Spleen (tissue), 11 donors: ENCODE data around the gene ZNF226. TPM values are rescaled to one million over a fixed set of nuclear protein-coding genes. Genes with fewer than 3 reads are reported as not detected.

ENCODE experiments used
- DNase-seq: peaks from one replicate; pipeline ENCODE4 v3.0.0-alpha.2; 2020
- H3K27ac ChIP-seq, 8 donors: fragments of 200-600 bp; sonication (generic) in 7 of 8; 1 replicate in 4 of 8; 2 replicates in 4 of 8; pipeline versions ENCODE4 v1.5.0 to v1.8.0; 2016 to 2021; ENCODE audit warnings: inconsistent platforms in 4 of 8, mild to moderate bottlenecking in 4 of 8, moderate library complexity in 1 of 8
- H3K27me3 ChIP-seq, 7 donors: fragments of 200-600 bp; sonication (generic) in 6 of 7; replicated peaks in 1 of 7; 1 replicate in 4 of 7; 2 replicates in 3 of 7; pipeline versions ENCODE4 v1.5.0 to v1.8.0; 2016 to 2021; ENCODE audit warnings: inconsistent platforms in 3 of 7, mild to moderate bottlenecking in 1 of 7
- H3K36me3 ChIP-seq, 6 donors: fragments of 200-600 bp; sonication (generic) in 5 of 6; 1 replicate in 4 of 6; 2 replicates in 2 of 6; pipeline versions ENCODE4 v1.5.0 to v1.8.0; 2016 to 2021; ENCODE audit warnings: inconsistent platforms in 2 of 6
- H3K4me1 ChIP-seq, 6 donors: fragments of 200-600 bp; sonication (generic) in 5 of 6; 1 replicate in 3 of 6; 2 replicates in 3 of 6; pipeline versions ENCODE4 v1.5.0 to v1.8.0; 2016 to 2021; ENCODE audit warnings: inconsistent platforms in 3 of 6
- H3K4me3 ChIP-seq, 8 donors: fragments of 200-600 bp; sonication (generic) in 7 of 8; 1 replicate in 4 of 8; 2 replicates in 4 of 8; pipeline versions ENCODE4 v1.5.0 to v1.8.0; 2016 to 2021; ENCODE audit warnings: inconsistent platforms in 4 of 8, mild to moderate bottlenecking in 4 of 8, moderate library complexity in 2 of 8
- H3K9me3 ChIP-seq, 8 donors: fragments of 200-600 bp; sonication (generic) in 7 of 8; 1 replicate in 4 of 8; 2 replicates in 4 of 8; pipeline versions ENCODE4 v1.5.0 to v1.8.0; 2016 to 2021; ENCODE audit warnings: inconsistent platforms in 4 of 8
- CTCF ChIP-seq, 11 experiments: fragments of 200-600 bp in 7 of 11; fragments of 450-650 bp in 4 of 11; sonication (generic) in 4 of 11; IDR thresholded peaks in 8 of 11; conservative IDR thresholded peaks in 3 of 11; 1 replicate in 7 of 11; 2 replicates in 4 of 11; pipeline versions ENCODE4 v1.4.0 to v1.8.0; 2016 to 2021; ENCODE audit warnings: antibody characterized with exemption in 11 of 11, inconsistent platforms in 4 of 11, mild to moderate bottlenecking in 1 of 11
- POLR2A ChIP-seq, 3 donors: fragments of 450-650 bp; IDR thresholded peaks; one replicate each; pipeline ENCODE4 v1.5.1; 2017; ENCODE audit warnings: antibody characterized with exemption in 3 of 3, mild to moderate bottlenecking in 1 of 3
- POLR2AphosphoS5 ChIP-seq, 3 donors: sonication (generic); formaldehyde crosslinking; IDR thresholded peaks; one replicate each; pipeline ENCODE4 v1.5.1; 2017; ENCODE audit warnings: antibody characterized with exemption in 3 of 3
- WGBS, 5 donors: extraction: QIAGEN DNeasy Blood & Tissue Kit in 3 of 5; methylation state at CpG; one replicate each; pipeline versions ENCODE4 v1.1.5 to v1.1.7; 2013 to 2018; 5-methylcytosine and 5-hydroxymethylcytosine counted together
- intact Hi-C: fragments of 100-400 bp; cut with DNase I; formaldehyde crosslinking; loops from one replicate; pipeline ENCODE4 v1.15.0; 2023; ENCODE audit warnings: low total_unique reads
- polyA plus RNA-seq, 3 donors: library from polyadenylated mRNA; stranded (reverse); fragments of 200-250 nt; gene quantifications; one replicate each; pipeline ENCODE4 v1.2.1, GENCODE V29; 2013
- total RNA-seq, 7 donors: library from RNA; depleted of rRNA in 3 of 7; stranded (reverse); fragments of >200 nt in 3 of 7; fragmentation: NEBNext Ultra II Directional in 4 of 7; extraction: Animal tissue kit (Norgen Biotek cat#: 25700) in 4 of 7; gene quantifications; one replicate each; pipeline versions ENCODE4 v1.1.0 to v1.2.1, GENCODE V29; 2016 to 2021
- donor health status: healthy with polysubstance abuse.
- donor health status: DM: no; HTN: no; CAD: no; lungs with moderate emphysema.
- donor health status: DM: no; HTN: no; CAD: no.
- donor health status: Bipolar disorder and iron deficiency.
- donor health status: healthy.
- donor health status: DM: no; HTN: no; CAD: no.
- donor health status: DM: yes; HTN: yes; CAD: no.

Gene ZNF226
- total and polyA plus RNA-seq, 10 donors = 14.4 to 40.0 (median 25.4) TPM

DNA sequence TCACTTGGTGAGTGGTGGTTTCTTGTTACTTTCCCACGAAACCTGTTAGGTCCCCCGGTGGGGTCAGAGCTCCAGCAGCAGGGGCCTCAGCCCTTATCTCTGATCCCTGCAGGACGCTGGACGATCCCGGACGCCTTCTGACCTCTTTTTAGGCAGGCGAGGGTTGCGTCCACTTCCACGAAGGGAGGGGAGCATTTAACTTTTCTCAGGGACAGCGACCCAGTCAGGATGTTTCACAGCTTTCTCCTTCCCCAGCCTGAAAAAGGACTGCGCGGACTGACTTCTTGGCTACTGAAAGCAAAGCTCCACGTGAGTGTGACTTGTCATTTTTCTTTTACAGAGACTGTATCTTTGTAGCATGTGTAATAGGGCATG is 22.9 kb upstream of the ZNF226 start:
- intact Hi-C loops = no loop called here
- 11 to 15% (median 14%) methylated on average over 13 of the region's 13 CpGs for WGBS, 5 donors
- Histone ChIP-seq H3K9me3 (no peaks in the 10 kb centered on the region), H3K4me3 (peak overlapping the region; percentile 74 to 97 (median 87)), H3K36me3 (peaks cover 0 to 34% (median 24%) of the 10 kb centered on the region in 6 donors), H3K27me3 (no peaks in the 10 kb centered on the region), H3K4me1 (peaks cover 7 to 29% (median 23%) of the 10 kb centered on the region in 6 donors), H3K27ac (peak overlapping the region; percentile 71 to 88 (median 85))
- DNase-seq = no peak
- no peak for TF ChIP-seq POLR2AphosphoS5 (IDR thresholded peaks at IDR 0.05)
- TF ChIP-seq CTCF (IDR thresholded peaks at IDR 0.05 in 8 of 11, conservative IDR thresholded peaks at IDR 0.05 in 3 of 11) = no peak
- TF ChIP-seq POLR2A (IDR thresholded peaks at IDR 0.05) = no peak

DNA sequence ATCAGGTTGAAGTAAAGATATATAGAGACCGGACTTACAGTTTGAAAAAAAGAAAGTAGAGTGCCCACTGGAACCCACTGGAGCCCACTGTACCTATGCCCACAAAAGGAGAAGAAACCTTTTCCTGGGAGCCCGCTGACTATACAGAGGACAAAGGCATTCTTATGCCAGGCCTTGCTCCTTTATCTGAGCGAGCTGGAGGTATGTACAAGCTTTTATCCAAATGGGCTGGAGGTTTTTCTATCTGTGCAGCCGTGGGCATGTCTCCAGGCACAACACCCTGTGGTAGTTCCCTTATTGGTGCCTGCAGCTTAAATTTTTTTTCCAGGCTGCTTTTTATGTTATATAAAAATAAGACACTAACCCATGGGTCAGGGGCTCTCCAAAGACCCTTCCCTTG is 15.1 kb upstream of the ZNF226 start:
- Histone ChIP-seq H3K27ac (no peak overlapping the region), H3K4me3 (no peak overlapping the region), H3K9me3 (peaks cover 0 to 59% (median 42%) of the 10 kb centered on the region in 8 donors), H3K27me3 (no peaks in the 10 kb centered on the region), H3K4me1 (no peaks in the 10 kb centered on the region), H3K36me3 (peaks cover 17 to 100% (median 96%) of the 10 kb centered on the region in 6 donors)
- intact Hi-C loops = no loop called here
- no peak for TF ChIP-seq CTCF (IDR thresholded peaks at IDR 0.05 in 8 of 11, conservative IDR thresholded peaks at IDR 0.05 in 3 of 11)
- TF ChIP-seq POLR2AphosphoS5 (IDR thresholded peaks at IDR 0.05) = no peak
- TF ChIP-seq POLR2A (IDR thresholded peaks at IDR 0.05) = no peak
- DNase-seq = no peak
- 93 to 100% (median 96%) methylated on average over 4 of the region's 4 CpGs for WGBS, 5 donors

- Histone ChIP-seq H3K4me1 (no peaks in the 10 kb centered on the region), H3K4me3 (no peak overlapping the region), H3K27me3 (no peaks in the 10 kb centered on the region), H3K36me3 (peaks cover 24 to 100% (median 96%) of the 10 kb centered on the region in 6 donors), H3K27ac (no peak overlapping the region), H3K9me3 (peaks cover 12 to 77% (median 59%) of the 10 kb centered on the region in 8 donors)
- DNase-seq = no peak
- WGBS, 5 donors = 94 to 99% (median 97%) methylated on average over 5 of the region's 5 CpGs
- no peak for TF ChIP-seq POLR2AphosphoS5 (IDR thresholded peaks at IDR 0.05)
- TF ChIP-seq POLR2A (IDR thresholded peaks at IDR 0.05) = no peak
- TF ChIP-seq CTCF (IDR thresholded peaks at IDR 0.05 in 8 of 11, conservative IDR thresholded peaks at IDR 0.05 in 3 of 11) = no peak
- intact Hi-C loops = no loop called here
These were observed 13.4 kb upstream of the ZNF226 start for GRCh38 chr19:44151491-44151890.

DNA sequence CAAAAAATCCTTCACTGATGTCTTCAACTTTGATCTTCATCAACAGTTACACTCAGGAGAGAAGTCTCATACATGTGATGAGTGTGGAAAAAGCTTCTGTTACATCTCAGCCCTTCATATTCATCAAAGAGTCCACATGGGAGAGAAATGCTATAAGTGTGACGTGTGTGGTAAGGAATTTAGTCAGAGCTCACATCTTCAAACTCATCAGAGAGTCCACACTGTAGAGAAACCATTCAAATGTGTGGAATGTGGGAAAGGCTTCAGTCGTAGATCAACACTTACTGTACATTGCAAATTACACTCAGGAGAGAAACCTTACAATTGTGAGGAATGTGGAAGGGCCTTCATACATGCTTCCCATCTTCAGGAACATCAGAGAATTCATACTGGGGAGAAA is 8.4 kb upstream of the ZNF226 start:
- Histone ChIP-seq H3K27ac (no peak overlapping the region), H3K36me3 (peaks cover 36 to 70% (median 64%) of the 10 kb centered on the region in 6 donors), H3K9me3 (peaks cover 32 to 100% (median 100%) of the 10 kb centered on the region in 8 donors), H3K4me3 (peak overlapping the region in 1 of 8 donors; percentile 8), H3K27me3 (no peaks in the 10 kb centered on the region), H3K4me1 (no peaks in the 10 kb centered on the region)
- DNase-seq = no peak
- TF ChIP-seq POLR2A (IDR thresholded peaks at IDR 0.05) = no peak
- TF ChIP-seq CTCF (IDR thresholded peaks at IDR 0.05 in 8 of 11, conservative IDR thresholded peaks at IDR 0.05 in 3 of 11) = no peak
- no peak for TF ChIP-seq POLR2AphosphoS5 (IDR thresholded peaks at IDR 0.05)
- intact Hi-C loops = no loop called here
- WGBS, 5 donors = 89 to 100% (median 93%) methylated on average over 2 of the region's 2 CpGs
